ENCODE results near the gene MICALL1.
"Not testable (repeated sequence)": the region's sequence is repeated elsewhere in the genome, so short reads cannot be mapped to it uniquely, and the experiment has no call there.

Gene MICALL1

DNA sequence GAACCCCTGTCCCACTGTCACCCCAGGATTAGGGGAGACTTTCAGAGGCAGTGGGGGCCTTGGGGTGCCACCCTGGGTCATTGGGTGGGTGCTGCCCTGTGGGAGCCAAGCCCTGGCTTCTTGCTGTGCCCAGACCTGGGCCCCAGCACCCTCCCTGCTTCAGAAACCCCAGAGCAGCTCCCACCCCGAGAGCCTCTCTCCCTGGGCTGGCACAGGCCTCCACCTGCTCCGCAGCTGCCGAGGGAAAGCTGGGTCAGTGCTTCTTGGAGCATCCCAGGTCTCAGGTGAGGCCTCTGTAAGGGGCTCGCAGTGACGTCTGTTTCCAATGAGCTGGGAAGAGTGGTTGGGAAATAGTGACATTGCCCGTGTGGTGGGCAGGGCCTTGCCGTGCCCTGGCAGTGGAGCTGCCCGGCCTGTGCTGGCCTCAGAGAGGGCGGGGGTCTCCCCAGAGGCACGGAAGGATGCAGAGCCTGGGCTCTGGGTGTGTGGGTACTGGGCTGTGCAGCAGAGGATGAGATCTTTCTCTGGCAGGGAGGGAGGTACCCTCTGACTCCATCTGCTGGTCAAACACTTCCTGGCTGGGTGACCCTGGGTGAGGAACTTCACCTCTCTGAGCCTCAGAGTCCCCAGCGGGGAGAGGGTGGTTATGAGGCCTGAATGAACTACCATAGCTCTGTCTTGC, 24.3 kb downstream of the MICALL1 start:
- DNase-seq = no peak

DNA sequence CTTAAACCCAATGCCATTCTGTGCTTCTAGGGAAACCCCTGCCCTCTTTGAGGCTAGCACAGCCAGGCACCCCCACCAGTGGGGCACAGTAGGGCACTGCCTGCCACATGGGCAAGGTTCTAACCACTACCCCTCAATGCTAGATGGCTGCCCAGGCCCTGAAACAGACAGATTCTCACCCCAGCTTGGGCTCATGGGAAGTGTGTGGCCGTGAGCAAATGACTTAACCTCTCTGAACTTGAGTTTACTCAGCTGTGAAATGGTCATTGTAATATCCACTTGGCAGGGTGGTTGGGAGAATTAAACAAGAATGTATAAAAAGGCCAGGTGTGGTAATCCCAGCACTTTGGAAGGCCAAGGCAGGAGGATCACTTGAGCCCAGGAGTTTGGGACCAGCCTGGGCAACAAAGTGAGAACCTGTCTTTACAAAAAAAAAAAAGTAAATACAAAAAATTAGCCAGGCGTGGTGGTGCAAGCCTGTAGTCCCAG, 24.9 kb downstream of the MICALL1 start:
- no peak for DNase-seq

DNA sequence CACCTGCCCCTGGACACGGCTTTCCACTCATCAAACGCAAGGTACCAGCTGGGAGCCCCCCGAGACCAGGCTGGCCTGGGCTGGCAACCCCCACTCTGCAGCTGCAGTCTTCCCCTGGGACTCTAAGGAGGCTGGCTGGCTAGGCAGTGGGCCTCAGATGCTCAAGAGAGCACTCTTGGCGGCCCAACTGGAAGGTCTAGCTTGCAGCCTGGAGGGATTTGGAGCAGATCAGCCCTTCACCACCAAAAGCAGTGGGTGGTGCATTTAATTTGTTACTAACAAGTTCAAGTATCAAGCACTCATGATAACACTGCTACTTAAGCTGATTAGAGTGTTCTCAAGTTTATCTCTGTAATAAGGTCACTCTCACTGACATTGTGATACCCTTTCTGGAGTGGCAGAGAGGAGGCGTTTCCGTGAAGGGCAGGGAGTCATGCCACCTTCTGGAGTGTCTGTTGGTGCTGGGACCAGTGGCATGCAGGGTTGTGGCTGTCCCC, 25.8 kb downstream of the MICALL1 start:
- no peak for DNase-seq

DNA sequence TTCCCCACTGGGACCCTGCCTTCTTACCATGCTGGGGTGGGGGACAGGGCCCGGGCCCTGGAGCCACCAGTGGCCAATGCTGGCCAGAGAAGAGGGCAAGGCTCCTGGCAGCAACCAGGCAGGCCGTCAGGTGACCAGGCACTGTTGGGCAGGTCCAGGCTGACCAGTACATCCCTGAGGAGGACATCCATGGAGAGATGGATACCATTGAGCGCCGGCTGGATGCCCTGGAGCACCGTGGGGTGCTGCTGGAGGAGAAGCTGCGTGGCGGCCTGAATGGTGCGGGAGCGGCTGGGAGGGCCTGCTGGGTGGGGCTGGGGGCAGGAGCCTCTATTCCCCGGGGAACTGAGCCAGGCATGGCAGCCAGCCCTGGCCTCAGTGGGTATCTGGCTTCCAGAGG, 26.3 kb downstream of the MICALL1 start:
- DNase-seq = no peak

DNA sequence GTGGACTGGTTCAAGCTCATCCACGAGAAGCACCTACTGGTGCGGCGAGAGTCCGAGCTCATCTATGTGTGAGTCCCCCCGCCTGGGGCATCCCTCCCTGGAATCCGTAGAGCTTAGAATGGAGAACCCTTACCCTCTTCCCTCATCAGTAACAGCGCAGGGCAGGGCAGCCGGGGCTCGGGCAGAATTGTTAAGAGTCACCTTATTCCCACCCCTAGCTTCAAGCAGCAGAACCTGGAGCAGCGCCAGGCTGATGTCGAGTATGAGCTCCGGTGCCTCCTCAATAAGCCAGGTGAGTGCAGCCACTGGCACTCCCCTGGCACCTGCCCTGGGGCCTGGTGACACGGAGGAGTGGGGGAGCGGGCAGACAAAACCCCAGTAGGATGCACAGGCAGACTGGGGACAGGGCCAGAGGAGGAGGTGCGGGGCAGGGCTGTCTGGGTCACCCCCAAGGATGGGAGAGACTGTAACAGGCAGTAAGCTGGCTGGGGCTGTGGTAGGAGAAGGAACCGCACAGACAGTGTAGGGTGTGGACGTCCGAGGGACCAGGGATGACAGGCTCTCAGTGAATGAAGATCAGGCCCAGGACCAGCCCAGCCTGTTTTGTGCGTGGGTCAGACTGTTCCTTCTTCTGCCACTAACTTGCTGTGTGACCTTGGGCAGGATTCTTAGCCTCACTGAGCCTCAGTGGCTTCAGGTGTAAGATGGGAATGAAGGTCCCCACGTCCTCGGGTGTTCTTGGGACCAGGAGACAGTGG, 26.9 kb downstream of the MICALL1 start:
- no peak for DNase-seq

DNA sequence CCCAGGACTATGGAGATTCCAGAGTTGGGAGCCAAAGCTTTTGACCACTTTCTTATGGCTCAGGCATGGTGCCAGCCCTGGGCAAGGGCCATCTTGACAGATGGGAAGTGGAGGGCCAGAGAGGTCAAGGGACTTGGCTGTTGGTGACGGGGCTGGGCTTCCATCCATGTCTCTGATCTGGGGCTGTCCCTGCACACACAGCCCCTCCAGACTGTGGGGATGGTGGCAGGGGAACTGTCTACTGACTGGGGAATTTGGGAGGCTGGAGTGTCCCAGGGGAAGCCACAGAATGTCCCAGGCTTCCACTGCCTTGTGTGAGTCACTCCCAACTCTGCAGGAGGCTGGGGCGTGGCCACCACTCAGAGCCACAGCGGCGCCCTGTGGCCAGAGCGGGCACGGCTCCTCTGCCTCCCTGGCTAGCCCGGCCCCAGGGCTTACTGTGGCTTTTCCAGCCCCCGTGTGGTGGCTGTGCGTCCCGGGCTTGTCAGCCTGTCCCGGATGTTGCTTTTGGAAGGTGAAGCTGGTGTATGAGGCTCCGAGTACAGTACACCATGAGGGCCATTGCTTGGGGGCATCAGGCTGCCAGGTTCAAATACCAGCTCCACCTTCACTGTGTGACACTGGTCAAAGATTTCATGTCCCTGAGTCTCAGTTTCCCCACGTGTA, 27.7 kb downstream of the MICALL1 start:
- peak; percentile 87 for DNase-seq

DNA sequence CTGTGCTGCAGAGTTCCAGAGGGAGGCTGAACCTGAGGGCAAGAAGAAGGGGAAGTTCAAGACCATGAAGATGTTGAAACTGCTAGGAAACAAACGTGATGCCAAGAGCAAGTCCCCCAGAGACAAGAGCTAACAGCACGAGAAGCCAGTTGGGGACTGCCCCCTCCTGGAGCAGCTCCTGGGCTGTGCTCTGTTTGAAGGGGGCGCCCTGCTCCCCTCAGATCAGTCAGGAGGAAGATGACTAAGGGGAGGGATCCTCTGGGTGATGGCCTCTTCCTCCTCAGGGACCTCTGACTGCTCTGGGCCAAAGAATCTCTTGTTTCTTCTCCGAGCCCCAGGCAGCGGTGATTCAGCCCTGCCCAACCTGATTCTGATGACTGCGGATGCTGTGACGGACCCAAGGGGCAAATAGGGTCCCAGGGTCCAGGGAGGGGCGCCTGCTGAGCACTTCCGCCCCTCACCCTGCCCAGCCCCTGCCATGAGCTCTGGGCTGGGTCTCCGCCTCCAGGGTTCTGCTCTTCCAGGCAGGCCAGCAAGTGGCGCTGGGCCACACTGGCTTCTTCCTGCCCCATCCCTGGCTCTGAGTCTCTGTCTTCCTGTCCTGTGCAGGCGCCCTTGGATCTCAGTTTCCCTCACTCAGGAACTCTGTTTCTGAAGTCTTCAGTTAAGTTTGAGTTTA, 34.7 kb downstream of the MICALL1 start:
- DNase-seq = no peak

DNA sequence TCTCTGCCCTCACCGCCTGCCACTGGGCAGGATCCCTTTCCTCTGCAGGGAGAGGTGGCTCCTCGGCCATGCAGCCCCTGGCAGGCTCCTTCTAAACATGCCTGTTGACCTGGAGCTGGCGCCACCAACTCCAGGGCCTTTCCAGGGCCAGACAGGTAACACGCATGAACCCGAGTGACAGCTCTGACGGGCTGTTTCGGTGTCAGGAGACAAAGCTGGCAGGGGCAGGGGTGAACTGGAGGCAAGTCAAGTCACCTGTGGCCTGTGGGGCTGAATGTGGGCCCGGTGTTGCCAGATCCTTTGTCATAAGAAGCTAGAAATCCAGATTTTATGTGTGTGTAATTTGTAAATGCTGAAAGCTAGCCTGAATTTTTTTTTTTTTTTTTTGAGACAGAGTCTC, 36.0 kb downstream of the MICALL1 start:
- DNase-seq = no peak

DNA sequence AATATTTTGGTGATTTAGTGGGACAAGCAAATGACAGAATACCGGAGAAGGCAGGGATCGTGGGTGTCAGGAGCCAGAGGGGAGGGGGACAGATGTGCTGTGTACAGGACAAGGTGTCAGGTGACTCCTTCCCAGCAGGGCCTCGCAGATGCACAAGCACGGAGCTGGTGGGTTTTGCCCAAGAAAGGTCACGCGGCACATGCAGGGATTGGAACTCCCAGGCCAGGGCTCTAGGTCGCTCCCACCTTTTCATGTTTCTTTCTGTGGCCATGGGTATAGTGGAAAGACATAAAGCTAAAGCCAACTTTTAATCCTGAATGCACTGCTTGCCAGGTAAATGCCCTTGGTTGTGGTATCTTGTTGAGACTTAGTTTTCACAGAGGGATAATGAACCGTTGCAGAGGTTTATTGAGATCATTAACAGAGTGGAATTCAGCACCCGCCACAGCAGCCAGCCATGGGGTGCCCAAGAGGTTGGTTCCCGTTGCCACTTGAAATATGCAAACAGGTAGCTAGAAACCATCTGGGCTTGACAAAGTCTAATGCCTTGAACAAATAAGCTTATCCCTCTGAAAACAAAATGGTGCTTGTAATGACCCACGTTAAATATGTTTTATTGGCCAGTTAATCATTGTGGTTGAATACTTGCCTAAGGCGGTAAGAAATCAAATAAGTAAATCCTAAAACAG, 37.2 kb downstream of the MICALL1 start:
- DNase-seq = no peak

DNA sequence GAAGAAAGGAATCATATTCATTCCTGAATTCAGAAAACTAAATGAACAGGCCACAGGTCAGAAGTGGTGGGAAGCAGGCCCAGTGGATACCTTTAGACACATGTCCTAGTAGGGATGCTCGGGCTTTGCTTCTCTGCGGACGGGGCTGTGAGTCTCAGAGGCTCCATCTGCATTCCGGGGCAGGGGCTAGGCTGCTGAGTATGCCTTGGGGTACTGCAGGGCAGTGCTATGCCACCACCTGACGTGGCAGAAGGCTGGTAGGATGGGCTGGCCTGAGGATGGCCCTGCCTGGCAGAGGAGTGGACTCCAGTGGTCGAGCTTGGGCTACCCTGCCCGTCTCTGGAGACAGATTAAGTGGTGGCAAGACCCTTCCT, 37.7 kb downstream of the MICALL1 start:
- no peak for DNase-seq

DNA sequence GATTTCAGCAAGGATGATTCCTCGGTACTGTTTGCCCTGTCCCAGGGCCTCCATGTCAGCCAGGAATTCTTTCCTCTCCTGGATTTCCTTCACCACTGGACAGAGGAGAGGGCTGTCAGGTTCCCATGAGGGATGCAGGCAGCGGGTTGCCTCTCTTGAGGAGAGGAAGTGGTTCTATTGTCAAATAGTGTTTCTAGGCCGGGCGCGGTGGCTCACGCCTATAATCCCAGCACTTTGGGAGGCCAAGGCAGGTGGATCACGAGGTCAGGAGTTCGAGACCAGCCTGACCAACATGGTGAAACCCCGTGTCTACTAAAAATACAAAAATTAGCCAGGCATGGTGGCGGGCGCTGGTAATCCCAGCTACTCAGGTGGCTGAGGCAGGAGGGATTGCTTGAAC, 38.3 kb downstream of the MICALL1 start:
- not testable (repeated sequence) for DNase-seq

DNA sequence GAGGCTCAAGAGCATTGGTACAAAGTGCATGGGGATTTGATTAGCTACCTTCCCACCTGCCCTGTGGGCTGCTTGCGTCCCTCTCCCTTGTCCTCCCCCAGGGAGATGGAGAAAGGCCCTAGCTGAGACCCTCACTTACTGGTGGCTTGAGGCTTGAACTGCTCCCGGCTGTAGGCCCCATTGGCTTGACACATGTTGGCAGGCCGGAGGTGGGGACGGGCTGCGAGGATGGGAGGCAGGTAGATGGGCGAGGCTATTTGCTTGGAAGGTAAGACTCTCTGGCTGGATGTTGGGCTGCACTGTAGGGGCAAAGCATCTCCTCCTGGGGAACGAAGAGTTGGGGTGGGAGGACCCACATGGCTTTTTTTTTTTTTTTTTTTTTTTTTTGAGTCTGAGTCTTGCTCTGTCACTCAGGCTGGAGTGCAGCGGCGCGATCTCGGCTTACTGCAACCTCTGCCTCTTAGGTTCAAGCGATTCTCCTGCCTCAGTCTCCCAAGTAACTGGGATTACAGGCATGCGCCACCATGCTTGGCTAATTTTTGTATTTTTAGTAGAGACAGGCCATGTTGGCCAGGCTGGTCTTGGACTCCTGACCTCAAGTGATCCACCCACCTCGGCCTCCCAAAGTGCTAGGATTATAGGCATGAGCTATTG, 41.2 kb downstream of the MICALL1 start:
- not testable (repeated sequence) for DNase-seq

DNA sequence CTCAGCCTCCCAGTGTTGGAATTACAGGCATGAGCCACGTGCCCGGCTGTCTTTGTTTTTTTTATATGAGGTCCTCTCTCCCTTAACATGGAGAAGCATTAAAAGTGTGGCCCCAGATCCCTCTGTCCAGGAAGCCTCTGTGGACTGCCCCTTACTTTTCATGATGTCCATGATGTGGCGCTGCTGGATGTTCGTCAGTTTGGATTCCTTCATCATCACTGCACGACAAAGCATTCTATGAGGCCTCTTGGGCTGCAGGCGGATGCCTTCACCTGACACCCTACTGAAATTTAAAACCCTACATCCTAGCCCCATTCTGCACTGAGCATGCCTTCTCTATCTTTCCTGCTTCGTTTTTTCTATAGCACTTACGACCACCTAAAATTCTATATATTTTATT, 45.2 kb downstream of the MICALL1 start:
- peak; percentile 22 for DNase-seq

DNA sequence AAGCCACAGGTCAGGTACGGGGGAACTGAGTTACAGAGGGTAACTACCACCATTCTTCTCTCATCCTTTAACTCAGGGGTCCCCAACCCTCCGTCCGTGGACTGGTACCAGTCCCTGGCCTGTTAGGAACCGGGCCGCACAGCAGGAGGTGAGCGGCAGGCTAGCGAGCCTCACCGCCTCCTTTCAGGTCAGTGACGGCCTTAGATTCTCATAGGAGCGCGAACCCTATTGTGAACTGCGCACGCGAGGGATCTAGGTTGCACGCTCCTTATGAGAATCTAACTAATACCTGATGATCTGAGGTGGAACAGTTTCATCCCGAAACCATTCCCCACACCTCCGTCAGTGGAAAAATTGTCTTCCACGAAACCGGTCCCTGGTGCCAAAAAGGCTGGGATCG, 46.5 kb downstream of the MICALL1 start:
- DNase-seq = not testable (repeated sequence)

DNA sequence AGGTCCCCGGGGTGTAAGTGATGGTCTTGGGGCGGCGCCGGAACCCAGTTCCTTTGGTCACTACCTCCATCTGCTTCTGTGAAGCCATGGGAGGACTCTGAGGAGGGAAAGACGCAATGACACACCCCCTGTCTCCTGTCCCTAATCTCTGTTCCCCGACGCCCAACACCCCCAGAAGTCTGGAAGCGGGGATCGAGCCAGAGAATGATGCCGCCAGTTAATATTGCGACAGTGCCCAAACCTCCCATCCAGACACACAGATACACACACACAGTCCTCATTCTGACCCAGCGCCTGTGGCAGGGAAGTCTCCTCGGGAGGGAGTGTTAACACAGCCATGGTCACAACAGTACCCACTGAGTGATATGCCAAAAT, 47.0 kb downstream of the MICALL1 start:
- DNase-seq = no peak

DNA sequence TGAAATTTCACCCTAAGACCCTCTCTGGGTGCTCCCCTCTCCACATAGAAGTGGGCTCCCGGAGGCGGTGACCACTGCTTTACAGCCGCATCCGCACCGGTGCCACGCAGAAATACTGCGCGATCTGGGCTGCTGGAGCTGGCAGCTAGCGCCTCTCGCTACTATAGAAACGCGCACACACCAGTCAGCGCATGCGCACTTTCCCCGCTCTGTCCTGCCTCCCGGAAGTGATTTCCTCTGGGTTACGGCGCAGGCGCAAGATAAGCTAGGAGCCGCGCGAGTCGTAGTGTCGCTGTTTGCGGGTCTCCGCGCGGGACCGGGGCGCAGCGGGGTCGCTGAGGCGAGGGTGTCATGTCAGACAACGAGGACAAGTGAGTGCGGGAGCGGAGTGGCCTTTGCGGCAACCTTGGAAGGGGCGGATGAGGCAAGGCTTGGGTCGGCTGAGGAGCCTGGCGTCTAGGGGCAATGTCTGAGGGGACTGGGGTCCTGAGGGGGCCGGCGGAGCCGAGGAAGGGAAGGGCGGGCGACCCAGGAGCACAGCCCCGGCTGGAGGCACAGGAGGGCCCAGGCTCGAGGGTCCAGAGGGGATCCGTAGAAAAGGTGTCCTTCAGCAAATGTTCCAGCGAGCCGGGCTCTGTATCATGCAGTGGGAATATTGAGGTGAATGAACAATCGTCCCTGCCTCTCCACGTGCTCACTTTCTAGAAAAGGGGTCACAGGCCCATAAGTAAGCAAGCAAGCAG, 47.5 kb downstream of the MICALL1 start, which contains the start of the genes C22orf23 and POLR2F:
TSS of gene C22orf23 (minus strand) at position 165 of the 743 bp plus-strand sequence. CDS start 452 bp downstream, outside the sequence.
TSS of gene POLR2F (plus strand) at position 263 of the 743 bp plus-strand sequence. CDS start at position 352, 89 bp downstream.
- DNase-seq = peak; percentile 99

DNA sequence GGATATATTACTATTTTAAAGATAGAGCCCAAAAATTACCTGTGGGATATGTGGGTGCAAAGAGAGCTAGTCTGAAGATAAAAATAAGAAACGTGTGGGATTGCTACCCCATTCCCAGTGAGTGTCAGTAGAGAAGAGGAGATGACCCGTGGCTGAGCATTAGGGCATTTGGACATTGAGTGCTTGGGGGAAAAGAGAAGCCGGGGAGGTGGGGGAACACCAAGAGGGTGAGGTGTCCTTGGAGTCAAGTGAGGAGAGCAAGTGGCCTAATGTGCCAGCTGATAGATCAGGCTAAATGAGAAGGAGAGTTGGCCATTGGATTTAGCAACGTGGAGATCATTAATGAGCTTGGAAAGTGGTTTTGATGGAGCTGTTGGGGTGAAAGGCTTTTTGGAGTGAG, 48.6 kb downstream of the MICALL1 start:
- DNase-seq = no peak

DNA sequence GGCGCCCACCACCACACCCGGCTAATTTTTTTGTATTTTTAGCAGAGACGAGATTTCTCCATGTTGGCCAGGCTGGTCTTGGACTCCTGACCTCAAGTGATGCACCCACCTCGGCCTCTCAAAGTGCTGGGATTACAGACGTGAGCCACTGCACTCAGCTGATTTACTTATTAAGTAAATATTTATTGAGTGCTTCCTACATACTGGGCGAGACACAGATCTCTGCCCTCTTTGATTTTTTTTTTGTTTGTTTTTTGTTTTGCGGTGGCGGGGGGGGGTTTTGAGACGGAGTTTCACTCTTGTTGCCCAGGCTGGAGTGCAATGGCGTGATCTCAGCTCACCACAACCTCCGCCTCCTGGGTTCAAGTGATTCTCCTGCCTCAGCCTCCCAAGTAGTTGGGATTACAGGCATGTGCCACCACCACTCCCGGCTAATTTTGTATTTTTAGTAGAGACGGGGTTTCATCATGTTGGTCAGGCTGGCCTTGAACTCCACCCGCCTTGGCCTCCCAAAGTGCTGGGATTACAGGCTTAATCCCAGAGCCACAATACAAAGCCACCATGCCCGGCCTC, 49.8 kb downstream of the MICALL1 start:
- not testable (repeated sequence) for DNase-seq

DNA sequence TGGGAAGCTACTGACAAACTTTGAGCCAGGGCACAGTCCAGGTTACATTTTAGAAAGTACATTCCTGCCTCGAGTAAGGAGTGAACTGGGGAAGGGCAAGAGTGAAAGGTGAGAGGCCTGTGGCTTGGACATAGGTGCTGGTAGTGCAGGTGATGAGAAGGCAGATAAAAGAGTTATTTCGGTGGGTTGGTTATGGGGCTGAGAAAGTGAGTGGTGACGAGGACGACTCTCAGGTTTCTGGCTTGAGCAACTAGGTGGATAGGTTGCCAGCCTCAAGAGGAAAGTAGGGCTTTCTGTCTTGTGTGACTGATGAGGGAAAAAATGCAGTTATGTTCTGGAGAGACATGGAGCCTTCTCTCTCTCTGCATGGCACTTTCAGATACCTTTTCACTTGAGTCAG, 51.1 kb downstream of the MICALL1 start:
- DNase-seq = no peak

DNA sequence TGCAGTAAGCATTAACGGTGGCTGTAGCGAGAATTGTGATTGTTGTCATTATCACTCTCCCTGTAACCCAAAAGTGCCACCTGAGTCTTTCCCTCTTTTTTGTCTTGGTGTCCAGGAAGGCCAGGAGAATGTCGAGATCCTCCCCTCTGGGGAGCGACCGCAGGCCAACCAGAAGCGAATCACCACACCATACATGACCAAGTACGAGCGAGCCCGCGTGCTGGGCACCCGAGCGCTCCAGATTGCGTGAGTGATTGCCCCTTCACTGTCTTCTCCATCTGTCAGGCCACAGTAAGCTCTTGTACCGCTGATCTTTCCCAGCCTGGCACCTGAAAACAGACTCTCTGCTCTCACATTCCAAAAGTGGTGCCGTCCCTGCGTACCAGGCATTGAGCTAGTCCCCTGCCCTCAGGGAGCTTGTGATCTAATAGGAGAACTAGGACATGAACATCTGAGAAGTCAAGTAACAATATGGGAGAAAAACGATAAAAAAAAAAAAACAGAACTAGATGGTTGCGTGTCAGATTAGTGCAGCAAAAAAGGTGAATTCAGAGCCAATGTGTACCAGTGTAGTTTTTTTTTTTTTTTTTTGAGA, 53.2 kb downstream of the MICALL1 start:
- no peak for DNase-seq
